ENCODE measurements around the gene KCTD20.
"Not testable (repeated sequence)": the region's sequence is repeated elsewhere in the genome, so short reads cannot be mapped to it uniquely, and the experiment has no call there.

The KCTD20 gene

GRCh38 chr6:36443471-36444428 is 950 bp downstream of the KCTD20 start:
- Histone ChIP-seq H3K36me3 (ENCODE audit: control insufficient read depth, insufficient read depth, low read length) (no peaks in the 10 kb centered on the region), H3K27me3 (ENCODE audit: control insufficient read depth, insufficient read depth, low read length, poor library complexity, severe bottlenecking) (no peaks in the 10 kb centered on the region), H3K4me3 (ENCODE audit: insufficient read depth, low read depth, low read length) (peak overlapping the region; percentile 84), H3K4me1 (ENCODE audit: control insufficient read depth, insufficient read depth, low read length) (no peaks in the 10 kb centered on the region), H3K27ac (ENCODE audit: insufficient read depth, low read depth, low read length, poor library complexity, severe bottlenecking) (peak overlapping the region; percentile 65), H3K9me3 (ENCODE audit: control insufficient read depth, low read length) (no peaks in the 10 kb centered on the region)
- 9 to 12% methylated on average over 18 of the region's 18 CpGs for WGBS, 2 experiments

DNA sequence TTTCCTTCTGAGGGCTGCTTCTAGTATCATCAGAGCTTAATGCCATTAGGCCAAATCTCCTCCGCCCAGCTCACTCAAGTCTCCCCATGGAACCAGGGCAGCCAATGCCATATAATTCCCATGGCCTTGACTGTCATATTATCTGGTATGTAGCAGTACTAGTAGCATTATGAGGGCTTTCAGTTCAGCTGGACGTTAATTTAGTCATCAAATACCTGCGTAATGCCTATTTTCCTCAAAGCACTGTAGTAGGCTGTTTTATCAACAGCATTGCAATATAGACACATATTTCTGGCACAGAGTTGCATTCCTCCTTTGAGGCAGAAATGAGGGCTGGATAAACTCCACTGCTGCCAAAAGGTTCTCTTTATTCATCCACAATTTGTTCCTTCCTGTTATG is 1.7 kb downstream of the KCTD20 start:
- Histone ChIP-seq H3K9me3 (ENCODE audit: control insufficient read depth, low read length) (no peaks in the 10 kb centered on the region), H3K4me1 (ENCODE audit: control insufficient read depth, insufficient read depth, low read length) (no peaks in the 10 kb centered on the region), H3K4me3 (ENCODE audit: insufficient read depth, low read depth, low read length) (no peak overlapping the region), H3K36me3 (ENCODE audit: control insufficient read depth, insufficient read depth, low read length) (peaks cover 4% of the 10 kb centered on the region), H3K27ac (ENCODE audit: insufficient read depth, low read depth, low read length, poor library complexity, severe bottlenecking) (no peak overlapping the region), H3K27me3 (ENCODE audit: control insufficient read depth, insufficient read depth, low read length, poor library complexity, severe bottlenecking) (no peaks in the 10 kb centered on the region)
- WGBS, 2 experiments = 86 to 93% methylated on average over 3 of the region's 3 CpGs

- Histone ChIP-seq H3K4me3 (ENCODE audit: insufficient read depth, low read depth, low read length) (no peak overlapping the region), H3K4me1 (ENCODE audit: control insufficient read depth, insufficient read depth, low read length) (no peaks in the 10 kb centered on the region), H3K9me3 (ENCODE audit: control insufficient read depth, low read length) (no peaks in the 10 kb centered on the region), H3K27me3 (ENCODE audit: control insufficient read depth, insufficient read depth, low read length, poor library complexity, severe bottlenecking) (no peaks in the 10 kb centered on the region), H3K27ac (ENCODE audit: insufficient read depth, low read depth, low read length, poor library complexity, severe bottlenecking) (no peak overlapping the region), H3K36me3 (ENCODE audit: control insufficient read depth, insufficient read depth, low read length) (peaks cover 4% of the 10 kb centered on the region)
These were observed 2.8 kb downstream of the KCTD20 start for GRCh38 chr6:36445621-36446020.

GRCh38 chr6:36449173-36449572 is 6.4 kb downstream of the KCTD20 start:
- H3K4me1 ChIP-seq (ENCODE audit: control insufficient read depth, insufficient read depth, low read length); H3K27ac ChIP-seq (ENCODE audit: insufficient read depth, low read depth, low read length, poor library complexity, severe bottlenecking); H3K9me3 ChIP-seq (ENCODE audit: control insufficient read depth, low read length); H3K4me3 ChIP-seq (ENCODE audit: insufficient read depth, low read depth, low read length); H3K27me3 ChIP-seq (ENCODE audit: control insufficient read depth, insufficient read depth, low read length, poor library complexity, severe bottlenecking): not testable (repeated sequence)
- peaks cover 11% of the 10 kb centered on the region for H3K36me3 ChIP-seq (ENCODE audit: control insufficient read depth, insufficient read depth, low read length)
- 92 to 95% methylated on average over 10 of the region's 10 CpGs for WGBS, 2 experiments

DNA sequence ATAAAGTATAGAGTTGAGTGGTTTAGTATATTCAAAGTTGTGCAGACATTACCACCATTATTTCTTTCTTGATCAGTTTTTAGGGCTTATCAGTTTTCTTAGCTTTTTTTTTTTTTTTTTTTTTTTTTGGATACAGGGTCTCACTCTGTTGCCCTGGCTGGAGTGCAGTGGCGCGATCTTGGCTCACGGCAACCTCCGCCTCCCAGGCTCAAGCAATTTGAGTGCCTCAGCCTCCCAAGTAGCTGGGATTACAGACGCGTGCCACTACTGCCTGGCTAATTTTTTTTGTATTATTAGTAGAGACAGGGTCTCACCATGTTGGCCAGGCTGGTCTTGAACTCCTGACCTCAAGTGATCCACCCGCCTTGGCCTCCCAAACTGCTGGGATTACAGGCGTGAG is 10.1 kb downstream of the KCTD20 start:
- not testable (repeated sequence) for H3K27ac ChIP-seq (ENCODE audit: insufficient read depth, low read depth, low read length, poor library complexity, severe bottlenecking); H3K4me1 ChIP-seq (ENCODE audit: control insufficient read depth, insufficient read depth, low read length); H3K4me3 ChIP-seq (ENCODE audit: insufficient read depth, low read depth, low read length); H3K9me3 ChIP-seq (ENCODE audit: control insufficient read depth, low read length); H3K27me3 ChIP-seq (ENCODE audit: control insufficient read depth, insufficient read depth, low read length, poor library complexity, severe bottlenecking)
- WGBS, 2 experiments = 90 to 94% methylated on average over 8 of the region's 8 CpGs
- H3K36me3 ChIP-seq (ENCODE audit: control insufficient read depth, insufficient read depth, low read length) = peaks cover 11% of the 10 kb centered on the region

DNA sequence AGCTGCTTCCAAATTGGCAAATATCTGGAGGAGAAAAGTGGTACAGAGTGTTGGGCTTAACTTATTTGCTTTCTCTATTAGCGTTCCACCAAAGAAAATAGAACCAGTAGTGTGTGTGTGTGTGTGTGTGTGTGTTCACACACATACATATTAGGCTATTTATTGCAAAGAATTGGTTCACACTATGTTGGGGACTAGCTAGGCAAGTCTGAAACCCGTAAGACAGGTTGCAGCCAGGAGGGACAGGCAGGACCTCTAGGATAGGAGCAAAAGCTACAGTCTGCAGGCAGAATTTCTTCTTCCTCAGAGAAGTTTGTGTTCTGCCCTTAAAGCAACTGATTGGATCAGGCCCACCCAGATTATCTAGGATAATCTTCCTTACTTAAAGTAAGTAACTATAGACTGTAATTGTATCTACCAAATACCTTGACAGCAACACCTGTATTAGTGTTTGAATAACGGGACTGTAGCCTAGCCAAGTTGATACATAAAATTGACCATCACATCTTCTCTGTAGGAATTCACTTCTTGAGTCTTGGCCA is 12.8 kb downstream of the KCTD20 start:
- Histone ChIP-seq H3K4me1 (ENCODE audit: control insufficient read depth, insufficient read depth, low read length) (no peaks in the 10 kb centered on the region), H3K27ac (ENCODE audit: insufficient read depth, low read depth, low read length, poor library complexity, severe bottlenecking) (no peak overlapping the region), H3K9me3 (ENCODE audit: control insufficient read depth, low read length) (no peaks in the 10 kb centered on the region), H3K36me3 (ENCODE audit: control insufficient read depth, insufficient read depth, low read length) (peaks cover 7% of the 10 kb centered on the region), H3K27me3 (ENCODE audit: control insufficient read depth, insufficient read depth, low read length, poor library complexity, severe bottlenecking) (no peaks in the 10 kb centered on the region), H3K4me3 (ENCODE audit: insufficient read depth, low read depth, low read length) (no peak overlapping the region)
- 91 to 96% methylated on average over 2 to 3 of the region's 3 CpGs for WGBS, 2 experiments

GRCh38 chr6:36459501-36459900 is 16.7 kb downstream of the KCTD20 start:
- no peaks in the 10 kb centered on the region for H3K36me3 ChIP-seq (ENCODE audit: control insufficient read depth, insufficient read depth, low read length)
- H3K27ac ChIP-seq (ENCODE audit: insufficient read depth, low read depth, low read length, poor library complexity, severe bottlenecking) = no peak overlapping the region
- no peaks in the 10 kb centered on the region for H3K27me3 ChIP-seq (ENCODE audit: control insufficient read depth, insufficient read depth, low read length, poor library complexity, severe bottlenecking)
- H3K4me3 ChIP-seq (ENCODE audit: insufficient read depth, low read depth, low read length) = no peak overlapping the region
- H3K9me3 ChIP-seq (ENCODE audit: control insufficient read depth, low read length) = no peaks in the 10 kb centered on the region
- H3K4me1 ChIP-seq (ENCODE audit: control insufficient read depth, insufficient read depth, low read length) = no peaks in the 10 kb centered on the region

DNA sequence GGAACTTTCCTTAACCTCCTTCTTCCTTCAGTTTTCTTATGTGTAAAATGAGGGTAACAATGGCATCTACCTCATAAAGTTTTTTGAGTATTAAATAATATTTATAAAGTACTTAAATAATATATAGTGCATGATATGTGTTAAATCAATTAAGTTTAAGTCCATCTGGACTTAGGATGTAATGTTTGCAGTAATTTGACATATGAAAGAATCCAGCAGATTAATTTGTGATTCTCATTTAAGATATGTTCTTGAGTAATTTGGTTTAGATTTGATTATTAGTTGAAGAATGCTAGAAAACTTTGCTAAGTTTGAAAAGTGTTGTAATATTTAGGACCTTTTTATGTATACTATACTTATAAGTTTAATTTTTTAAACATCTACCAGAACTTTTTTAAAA is 18.1 kb downstream of the KCTD20 start:
- no peak overlapping the region for H3K27ac ChIP-seq (ENCODE audit: insufficient read depth, low read depth, low read length, poor library complexity, severe bottlenecking)
- H3K4me1 ChIP-seq (ENCODE audit: control insufficient read depth, insufficient read depth, low read length) = no peaks in the 10 kb centered on the region
- H3K4me3 ChIP-seq (ENCODE audit: insufficient read depth, low read depth, low read length) = no peak overlapping the region
- no peaks in the 10 kb centered on the region for H3K27me3 ChIP-seq (ENCODE audit: control insufficient read depth, insufficient read depth, low read length, poor library complexity, severe bottlenecking)
- H3K36me3 ChIP-seq (ENCODE audit: control insufficient read depth, insufficient read depth, low read length) = no peaks in the 10 kb centered on the region
- no peaks in the 10 kb centered on the region for H3K9me3 ChIP-seq (ENCODE audit: control insufficient read depth, low read length)

GRCh38 chr6:36461646-36462045 is 18.8 kb downstream of the KCTD20 start:
- 73 to 87% methylated on average over 2 of the region's 3 CpGs for WGBS, 2 experiments
- H3K9me3 ChIP-seq (ENCODE audit: control insufficient read depth, low read length) = no peaks in the 10 kb centered on the region
- H3K36me3 ChIP-seq (ENCODE audit: control insufficient read depth, insufficient read depth, low read length) = no peaks in the 10 kb centered on the region
- no peak overlapping the region for H3K4me3 ChIP-seq (ENCODE audit: insufficient read depth, low read depth, low read length)
- H3K27me3 ChIP-seq (ENCODE audit: control insufficient read depth, insufficient read depth, low read length, poor library complexity, severe bottlenecking) = no peaks in the 10 kb centered on the region
- H3K27ac ChIP-seq (ENCODE audit: insufficient read depth, low read depth, low read length, poor library complexity, severe bottlenecking) = no peak overlapping the region
- H3K4me1 ChIP-seq (ENCODE audit: control insufficient read depth, insufficient read depth, low read length) = no peaks in the 10 kb centered on the region

- Histone ChIP-seq H3K27me3 (ENCODE audit: control insufficient read depth, insufficient read depth, low read length, poor library complexity, severe bottlenecking) (no peaks in the 10 kb centered on the region), H3K9me3 (ENCODE audit: control insufficient read depth, low read length) (no peaks in the 10 kb centered on the region)
- WGBS, 2 experiments = 100% methylated on average over 1 of the region's 1 CpG; no CpG with 5 or more reads in 1 of the 2 experiments
These were observed 20.9 kb downstream of the KCTD20 start for GRCh38 chr6:36463676-36464075.

More at GRCh38 chr6:36463676-36464075, 20.9 kb downstream of the KCTD20 start:
- Histone ChIP-seq H3K4me3 (ENCODE audit: insufficient read depth, low read depth, low read length) (no peak overlapping the region), H3K36me3 (ENCODE audit: control insufficient read depth, insufficient read depth, low read length) (no peaks in the 10 kb centered on the region), H3K27ac (ENCODE audit: insufficient read depth, low read depth, low read length, poor library complexity, severe bottlenecking) (no peak overlapping the region), H3K4me1 (ENCODE audit: control insufficient read depth, insufficient read depth, low read length) (no peaks in the 10 kb centered on the region)
